GM12878 (cell line): Measurements from ENCODE around the gene DPRX. TPM values are rescaled to one million over a fixed set of nuclear protein-coding genes. Genes with fewer than 3 reads are reported as not detected.

Source experiments
- ATAC-seq: fragments of 200-7000 bp; cut with Tn5 transposase; 3 replicates; pipeline ENCODE4 v1.9.1; 2020; ENCODE audit warnings: mild to moderate bottlenecking, moderate library complexity
- BruUV-seq: library from RNA; stranded (reverse); fragments of 400-500 nt; replicated peaks from 2 replicates; lab custom pipeline; 2021; lab: Mats Ljungman, UMichigan
- CTCF ChIA-PET: fragments of 300-600 bp; sonication (Branson Sonifier 250); formaldehyde crosslinking; extraction: SDS; loops from one replicate; lab custom pipeline; 2021; ENCODE audit warnings: inconsistent platforms; lab: Yijun Ruan, JAX
- POLR2A ChIA-PET: fragments of 350-600 bp; formaldehyde crosslinking; extraction: SDS; loops from one replicate; lab custom pipeline; 2021; ENCODE audit warnings: inconsistent platforms; lab: Charles Lee
- RAD21 ChIA-PET: fragments of 300-600 bp; sonication (Branson Sonifier 250); formaldehyde crosslinking; loops from one replicate; lab custom pipeline; 2023; ENCODE audit warnings: antibody characterized with exemption; ENCODE audit not compliant: unreplicated experiment; lab: Charles Lee
- SMC1A ChIA-PET: fragments of 300-600 bp; sonication (Branson Sonifier 250); formaldehyde crosslinking; loops from one replicate; lab custom pipeline; 2023; ENCODE audit not compliant: unreplicated experiment, uncharacterized antibody; lab: Charles Lee
- DNase-seq: peaks from one replicate; pipeline ENCODE4 v3.0.0-alpha.2; 2011; ENCODE audit warnings: low read depth, low spot score
- FAIRE-seq: peaks from 3 replicates; lab custom pipeline; 2011; peaks lifted over from hg19 to GRCh38; lab: Jason Lieb, UNC
- H2AFZ ChIP-seq: 2 replicates; pipeline ENCODE4 v1.6.0; 2011; ENCODE audit warnings: low read depth, low read length, control low read depth; ENCODE audit not compliant: control insufficient read depth
- H3K27ac ChIP-seq: 2 replicates; pipeline ENCODE4 v1.5.1; 2011; ENCODE audit warnings: control low read depth; ENCODE audit not compliant: control insufficient read depth, insufficient read depth
- H3K27me3 ChIP-seq, 2 experiments: replicated peaks in 1 of 2; 2 replicates each; pipeline versions ENCODE4 v1.6.0 to v1.6.1; 2011; ENCODE audit warnings: low read length in 1 of 2; ENCODE audit not compliant: control insufficient read depth in 2 of 2, insufficient read depth in 2 of 2
- H3K36me3 ChIP-seq, 2 experiments: 2 replicates each; pipeline ENCODE4 v1.5.1; 2011; ENCODE audit warnings: low read length in 1 of 2; ENCODE audit not compliant: control insufficient read depth in 2 of 2, insufficient read depth in 2 of 2
- H3K4me1 ChIP-seq: 2 replicates; pipeline ENCODE4 v1.6.1; 2011; ENCODE audit warnings: mild to moderate bottlenecking, low read length, moderate library complexity, mixed read lengths; ENCODE audit not compliant: control insufficient read depth, insufficient read depth
- H3K4me2 ChIP-seq: 2 replicates; pipeline ENCODE4 v1.6.0; 2011; ENCODE audit warnings: control low read depth; ENCODE audit not compliant: control insufficient read depth, insufficient read depth
- H3K4me3 ChIP-seq: fragments of 200-600 bp; sonication (generic); 2 replicates; pipeline ENCODE4 v1.5.1; 2016
- H3K79me2 ChIP-seq: 2 replicates; pipeline ENCODE4 v1.6.0; 2011; ENCODE audit warnings: low read length; ENCODE audit not compliant: control insufficient read depth, insufficient read depth
- H3K9ac ChIP-seq: 2 replicates; pipeline ENCODE4 v1.8.0; 2011; ENCODE audit warnings: low read length, control low read depth, mixed read lengths; ENCODE audit not compliant: control insufficient read depth, insufficient read depth
- H3K9me3 ChIP-seq: replicated peaks from 3 replicates; pipeline ENCODE4 v1.5.1; 2011; ENCODE audit warnings: mild to moderate bottlenecking, low read length; ENCODE audit not compliant: control insufficient read depth, insufficient read depth
- H4K20me1 ChIP-seq: 2 replicates; pipeline ENCODE4 v1.6.0; 2011; ENCODE audit not compliant: control insufficient read depth, insufficient read depth
- BCL11A ChIP-seq: IDR thresholded peaks from 2 replicates; pipeline ENCODE4 v1.6.1; 2011; ENCODE audit warnings: low read depth, low read length
- CBX3 ChIP-seq: fragments of 200-600 bp; sonication (generic); IDR thresholded peaks from 2 replicates; pipeline ENCODE4 v1.6.1; 2016; ENCODE audit warnings: low read depth, borderline replicate concordance
- CREM ChIP-seq: IDR thresholded peaks from 2 replicates; pipeline ENCODE4 v1.6.1; 2014; ENCODE audit warnings: antibody characterized with exemption, low read depth
- EED ChIP-seq: sonication (generic); IDR thresholded peaks from 2 replicates; pipeline ENCODE4 v1.6.1; 2016; ENCODE audit warnings: antibody characterized with exemption, low read depth
- ESRRA ChIP-seq: IDR thresholded peaks from 2 replicates; pipeline ENCODE4 v1.6.1; 2012; ENCODE audit warnings: mild to moderate bottlenecking, low read length, improper control_type of control experiment
- HSF1 ChIP-seq: fragments of 150-350 bp; IDR thresholded peaks from 2 replicates; pipeline ENCODE4 v1.6.1; 2014; ENCODE audit warnings: mild to moderate bottlenecking, low read depth, low read length
- MTA2 ChIP-seq: fragments of 450-650 bp; IDR thresholded peaks from 2 replicates; pipeline ENCODE4 v1.6.1; 2016; ENCODE audit warnings: low read depth, mild to moderate bottlenecking, moderate library complexity
- NBN ChIP-seq: fragments of 450-650 bp; IDR thresholded peaks from 2 replicates; pipeline ENCODE4 v1.6.1; 2016
- NFYB ChIP-seq: IDR thresholded peaks from 2 replicates; pipeline ENCODE4 v1.6.1; 2011; ENCODE audit warnings: low read depth, mild to moderate bottlenecking, low read length, improper control_type of control experiment, moderate library complexity; ENCODE audit not compliant: insufficient read depth
- POLR2A ChIP-seq: IDR thresholded peaks from 2 replicates; pipeline ENCODE4 v1.6.1; 2011; ENCODE audit warnings: low read depth, mild to moderate bottlenecking, low read length
- POLR2AphosphoS2 ChIP-seq: IDR thresholded peaks from 2 replicates; pipeline ENCODE4 v1.6.1; 2011; ENCODE audit warnings: low read depth, mild to moderate bottlenecking, low read length, improper control_type of control experiment, moderate library complexity
- POLR2AphosphoS5 ChIP-seq: IDR thresholded peaks from 2 replicates; pipeline ENCODE4 v1.6.1; 2011; ENCODE audit warnings: mild to moderate bottlenecking, low read length, inconsistent platforms
- RBBP5 ChIP-seq: fragments of 200-600 bp; sonication (generic); conservative IDR thresholded peaks from 2 replicates; pipeline ENCODE4 v1.6.1; 2016
- SIN3A ChIP-seq: IDR thresholded peaks from 2 replicates; pipeline ENCODE4 v1.6.1; 2012; ENCODE audit warnings: low read depth, low read length, improper control_type of control experiment
- STAT1 ChIP-seq: fragments of 450-650 bp; conservative IDR thresholded peaks from 2 replicates; pipeline ENCODE4 v1.6.1; 2014; ENCODE audit warnings: antibody characterized with exemption, mild to moderate bottlenecking
- WGBS: methylation state at CpG from one replicate; pipeline ENCODE4 v1.1.6; 2016; ENCODE audit warnings: low lambda C conversion rate; ENCODE audit not compliant: insufficient replicate concordance, insufficient coverage; ENCODE audit errors: missing lambda C conversion rate; 5-methylcytosine and 5-hydroxymethylcytosine counted together
- in situ Hi-C: fragments of 300-500 bp; cut with MboI; formaldehyde crosslinking; loops from 9 replicates; pipeline ENCODE4 v1.14.3; 2018; ENCODE audit warnings: mixed read lengths
- intact Hi-C: fragments of 100-400 bp; cut with micrococcal nuclease; formaldehyde crosslinking; loops from one replicate; pipeline ENCODE4 v1.14.2; 2022; ENCODE audit not compliant: unreplicated experiment
- polyA plus RNA-seq, 11 experiments: library from polyadenylated mRNA; depleted of rRNA in 4 of 11; unstranded in 6 of 11; stranded (reverse) in 5 of 11; fragments of >200 nt; fragmentation: Nextera tagmentation in 4 of 11; fragmentation: Illumina TruSeq in 1 of 11; extraction: Ambion mirVana in 4 of 11; extraction: Trizol in 1 of 11; gene quantifications; 1 replicate in 1 of 11; 2 replicates in 10 of 11; pipeline versions ENCODE4 v1.2.1 to v1.2.3, GENCODE V29; 2011 to 2016; ENCODE audit warnings: inconsistent platforms in 2 of 11, missing spikeins in 2 of 11, low read depth in 1 of 11
- total RNA-seq, 4 experiments: library from RNA; depleted of rRNA in 3 of 4; stranded (reverse); fragments of >200 nt in 3 of 4; fragmentation: Illumina TruSeq in 1 of 4; extraction: Trizol in 1 of 4; gene quantifications; 2 replicates each; pipeline versions ENCODE4 v1.2.1 to v1.2.3, GENCODE V29; 2013 to 2021
- TF ChIP-seq, protein P1 (sequence below): fragments of 450-650 bp; IDR thresholded peaks from 2 replicates; pipeline ENCODE4 v1.6.1; 2016; ENCODE audit warnings: mild to moderate bottlenecking

Gene DPRX
- total and polyA plus RNA-seq, 10 of the 15 experiments (the other 5 are each of a cell fraction or from before 2014, with no cell fraction given) = not detected

DNA sequence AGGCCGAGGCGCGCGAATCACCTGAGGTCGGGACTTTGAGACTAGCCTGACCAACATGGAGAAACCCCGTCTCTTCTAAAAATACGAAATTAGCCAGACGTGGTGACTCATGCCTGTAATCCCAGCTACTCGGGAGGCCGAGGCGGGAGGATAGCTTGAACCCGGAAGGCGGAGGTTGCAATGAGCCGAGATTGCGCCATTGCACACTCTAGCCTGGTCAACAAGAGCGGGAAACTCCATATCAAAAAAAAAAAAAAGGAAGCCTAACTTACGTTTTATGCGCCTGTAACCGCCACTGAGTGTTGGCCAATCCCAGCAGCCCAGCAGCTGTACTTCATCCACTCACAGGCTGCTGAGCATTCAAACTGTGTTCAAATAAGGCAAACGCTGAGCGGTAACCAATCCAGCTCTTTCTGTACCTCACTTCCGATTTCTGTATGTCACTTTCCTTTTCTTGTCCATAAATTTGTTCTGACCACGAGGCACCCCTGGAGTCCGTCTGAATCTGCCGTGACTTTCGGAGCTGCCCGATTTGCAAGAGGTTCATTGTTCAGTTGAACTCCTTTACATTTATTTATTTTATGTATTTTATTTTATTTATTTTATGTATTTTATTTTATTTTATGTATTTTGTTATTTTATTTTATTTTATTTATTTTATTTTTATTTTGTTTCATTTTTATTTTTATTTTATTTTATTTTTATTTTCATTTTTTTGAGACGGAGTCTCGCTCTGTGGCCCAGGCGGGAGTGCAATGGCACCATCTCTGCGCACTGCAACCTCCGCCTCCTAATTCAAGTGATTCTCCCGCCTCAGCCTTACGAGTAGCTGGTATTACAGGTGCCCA is 18.2 kb downstream of the DPRX start:
- FAIRE-seq (no peak), DNase-seq (no peak), ATAC-seq (no peak)
- H4K20me1 ChIP-seq = no peaks in the 10 kb centered on the region
- 75% methylated on average over 32 of the region's 34 CpGs for WGBS
- H3K4me1 ChIP-seq = no peaks in the 10 kb centered on the region
- CTCF ChIA-PET = no interaction called here
- BruUV-seq = no TSS peak
- no peaks in the 10 kb centered on the region for H3K27me3 ChIP-seq
- H3K4me2 ChIP-seq = no peak overlapping the region
- no peaks in the 10 kb centered on the region; the same call in 1 of the 3 replicates for H3K9me3 ChIP-seq
- H2AFZ ChIP-seq = no peak overlapping the region
- TF ChIP-seq ESRRA (no peak), NFYB (no peak), EED (no peak), CBX3 (no peak), STAT1 (no peak), HSF1 (no peak), NBN (no peak), MTA2 (no peak), POLR2A (no peak), RBBP5 (no peak), POLR2AphosphoS2 (no peak), POLR2AphosphoS5 (no peak), BCL11A (no peak), SIN3A (no peak), CREM (no peak)
- TF ChIP-seq, protein P1, sequence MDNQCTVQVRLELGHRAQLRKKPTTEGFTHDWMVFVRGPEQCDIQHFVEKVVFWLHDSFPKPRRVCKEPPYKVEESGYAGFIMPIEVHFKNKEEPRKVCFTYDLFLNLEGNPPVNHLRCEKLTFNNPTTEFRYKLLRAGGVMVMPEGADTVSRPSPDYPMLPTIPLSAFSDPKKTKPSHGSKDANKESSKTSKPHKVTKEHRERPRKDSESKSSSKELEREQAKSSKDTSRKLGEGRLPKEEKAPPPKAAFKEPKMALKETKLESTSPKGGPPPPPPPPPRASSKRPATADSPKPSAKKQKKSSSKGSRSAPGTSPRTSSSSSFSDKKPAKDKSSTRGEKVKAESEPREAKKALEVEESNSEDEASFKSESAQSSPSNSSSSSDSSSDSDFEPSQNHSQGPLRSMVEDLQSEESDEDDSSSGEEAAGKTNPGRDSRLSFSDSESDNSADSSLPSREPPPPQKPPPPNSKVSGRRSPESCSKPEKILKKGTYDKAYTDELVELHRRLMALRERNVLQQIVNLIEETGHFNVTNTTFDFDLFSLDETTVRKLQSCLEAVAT = no peak
- intact Hi-C loops (no loop called here), in situ Hi-C loops (no loop called here)
- no peaks in the 10 kb centered on the region for H3K36me3 ChIP-seq
- POLR2A ChIA-PET = no interaction called here
- RAD21 ChIA-PET = no interaction called here
- no peak overlapping the region for H3K27ac ChIP-seq
- H3K9ac ChIP-seq = no peak overlapping the region
- H3K79me2 ChIP-seq = no peaks in the 10 kb centered on the region
- SMC1A ChIA-PET = no interaction called here
- no peak overlapping the region for H3K4me3 ChIP-seq
